H1 (cell line): Measurements from ENCODE around the gene KLHDC7B. TPM values are rescaled to one million over a fixed set of nuclear protein-coding genes. Genes with fewer than 3 reads are reported as not detected.

Experiments used
- CEBPB ChIP-seq: IDR thresholded peaks from 2 replicates; pipeline ENCODE4 v1.6.1; 2012; ENCODE audit warnings: low read depth, low read length
- CREB1 ChIP-seq: IDR thresholded peaks from 2 replicates; pipeline ENCODE4 v1.6.1; 2012; ENCODE audit warnings: inconsistent platforms
- CTBP2 ChIP-seq: IDR thresholded peaks from 2 replicates; pipeline ENCODE4 v1.7.0; 2011; ENCODE audit warnings: borderline replicate concordance, mild to moderate bottlenecking, moderate library complexity, mixed read lengths, low read length; ENCODE audit not compliant: insufficient read depth, insufficient read length
- RXRA ChIP-seq: IDR thresholded peaks from 2 replicates; pipeline ENCODE4 v1.6.1; 2011; ENCODE audit warnings: low read depth, mild to moderate bottlenecking, low read length, moderate library complexity; ENCODE audit not compliant: insufficient read depth
- SAP30 ChIP-seq: fragments of 300-600 bp; sonication (generic); IDR thresholded peaks from 2 replicates; pipeline ENCODE4 v1.7.1; 2012; ENCODE audit warnings: low read length, moderate library complexity, mild to moderate bottlenecking, inconsistent platforms; ENCODE audit not compliant: insufficient read depth, insufficient replicate concordance
- SIRT6 ChIP-seq: IDR thresholded peaks from one replicate; pipeline ENCODE4 v1.7.1; 2012; ENCODE audit warnings: low read length, inconsistent platforms
- SIX5 ChIP-seq: IDR thresholded peaks from 2 replicates; pipeline ENCODE4 v1.6.1; 2011; ENCODE audit warnings: mild to moderate bottlenecking, low read depth, low read length
- polyA plus RNA-seq, 7 experiments: library from polyadenylated mRNA; depleted of rRNA in 3 of 7; stranded (reverse) in 5 of 7; unstranded in 2 of 7; fragments of >200 nt in 5 of 7; fragments of 200-250 nt in 2 of 7; gene quantifications; 1 replicate in 5 of 7; 2 replicates in 1 of 7; 4 replicates in 1 of 7; pipeline versions ENCODE4 v1.2.1 to v1.2.3, GENCODE V29; 2011 to 2013; ENCODE audit warnings: missing spikeins in 2 of 7, mixed read lengths in 2 of 7
- total RNA-seq: library from RNA; stranded (reverse); fragmentation: NEBNext Ultra II Directional; extraction: Animal tissue kit (Norgen Biotek cat#: 25700); gene quantifications from 2 replicates; pipeline ENCODE4 v1.2.1, GENCODE V29; 2021
- TF ChIP-seq, protein P1 (sequence below): IDR thresholded peaks from 2 replicates; pipeline ENCODE4 v1.6.1; 2012; ENCODE audit warnings: inconsistent platforms

KLHDC7B gene
- total and polyA plus RNA-seq, 2 of the 8 experiments (the other 6 are each of a cell fraction or from before 2014, with no cell fraction given), result not detected

DNA sequence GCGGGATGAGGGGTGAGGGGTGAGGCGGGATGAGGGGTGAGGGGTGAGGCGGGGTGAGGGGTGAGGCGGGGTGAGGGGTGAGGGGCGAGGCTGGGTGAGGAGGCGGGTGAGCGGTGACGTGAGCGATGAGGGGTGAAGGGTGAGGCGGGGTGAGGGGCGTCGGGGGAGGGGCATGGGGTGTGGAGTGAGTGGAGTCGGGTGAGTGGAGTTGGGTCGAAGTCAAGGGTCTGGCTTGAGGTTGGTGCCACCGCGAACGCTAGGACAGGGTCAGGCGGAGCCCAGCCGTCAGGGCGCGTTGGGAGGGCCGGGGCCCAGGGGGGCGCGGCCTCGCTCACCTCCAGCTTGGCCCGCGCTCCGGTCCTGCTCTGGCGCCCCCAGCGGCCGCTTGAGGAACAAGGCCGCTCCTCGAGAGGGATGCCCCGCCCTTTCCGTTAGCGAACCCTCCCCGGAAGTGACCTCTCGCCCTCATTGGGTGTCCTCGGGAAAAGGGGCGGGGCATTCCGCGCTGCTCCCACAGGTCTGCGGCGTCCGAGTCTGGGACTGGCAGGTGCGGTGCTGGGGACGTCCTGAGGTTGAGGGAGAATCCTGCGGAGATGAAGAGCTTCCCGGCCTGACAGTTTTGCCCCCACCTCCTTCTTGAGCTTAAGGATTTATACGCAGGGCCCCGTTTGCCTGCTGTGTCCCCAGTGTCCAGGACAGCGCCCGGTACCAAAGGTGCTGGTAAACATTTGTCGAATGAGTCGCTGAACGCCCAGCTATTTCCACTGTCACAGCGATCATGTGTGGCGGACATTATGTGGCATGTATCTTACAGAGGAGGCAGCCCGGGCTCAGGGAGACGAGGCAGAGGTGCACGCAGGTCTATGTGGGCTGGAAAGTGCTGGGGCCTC is 17.1 kb downstream of the KLHDC7B start, which contains the start of gene SYCE3 (continued):
- TF ChIP-seq, protein P1, sequence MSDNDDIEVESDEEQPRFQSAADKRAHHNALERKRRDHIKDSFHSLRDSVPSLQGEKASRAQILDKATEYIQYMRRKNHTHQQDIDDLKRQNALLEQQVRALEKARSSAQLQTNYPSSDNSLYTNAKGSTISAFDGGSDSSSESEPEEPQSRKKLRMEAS, result peak; percentile 51
- TF ChIP-seq SAP30 (peak; percentile 64), CTBP2 (no peak), SIX5 (no peak), SIRT6 (no peak), CREB1 (0 out of 2 replicates have a peak, but pooled peaks have one; percentile 40), RXRA (no peak), CEBPB (no peak)
